ENCODE measurements around the gene USP22. TPM values are rescaled to one million over a fixed set of nuclear protein-coding genes. Genes with fewer than 3 reads are reported as not detected.

The USP22 gene
- total RNA-seq, 1 donor from 2014 or later, result 378 TPM

- FAIRE-seq (no peak), DNase-seq (ENCODE audit: low spot score in 2 of 2) (no peak)
These were observed 73.7 kb downstream of the USP22 start for GRCh38 chr17:20968913-20969616.

GRCh38 chr17:20967776-20968175 is 75.0 kb downstream of the USP22 start:
- no peak for FAIRE-seq
- no peak for DNase-seq (ENCODE audit: low spot score in 2 of 2)

- FAIRE-seq (no peak), DNase-seq (ENCODE audit: low spot score in 2 of 2) (no peak)
These were observed 75.9 kb downstream of the USP22 start for GRCh38 chr17:20966870-20967269.

- DNase-seq (ENCODE audit: low spot score in 2 of 2), result no peak
- no peak for FAIRE-seq
These were observed 77.3 kb downstream of the USP22 start for GRCh38 chr17:20965492-20965891.

- FAIRE-seq, result no peak
- no peak for DNase-seq (ENCODE audit: low spot score in 2 of 2)
These were observed 81.2 kb downstream of the USP22 start for GRCh38 chr17:20961586-20961985.

GRCh38 chr17:20960871-20961270 is 81.9 kb downstream of the USP22 start:
- no peak for DNase-seq (ENCODE audit: low spot score in 2 of 2)
- FAIRE-seq, result no peak

- no peak for DNase-seq (ENCODE audit: low spot score in 2 of 2)
These were observed 87.1 kb downstream of the USP22 start for GRCh38 chr17:20955427-20956323.

GRCh38 chr17:20954794-20955193 is 88.0 kb downstream of the USP22 start:
- no peak for DNase-seq (ENCODE audit: low spot score in 2 of 2)
- FAIRE-seq, result no peak

More at GRCh38 chr17:20955427-20956323, 87.1 kb downstream of the USP22 start:
- FAIRE-seq, result no peak

- DNase-seq (ENCODE audit: low spot score in 2 of 2) (no peak), FAIRE-seq (no peak)
These were observed 90.6 kb downstream of the USP22 start for GRCh38 chr17:20952183-20952582.

Small RNAs within 50 kb of the gene (small RNA-seq; reads per million reads assigned to genes)
- gene AC087393.1, result not detected

Other genes starting within 250 kb of the USP22 start
- 11.4 TPM for gene DHRS7B, start 84.0 kb upstream of the USP22 start, total RNA-seq
- 11.0 TPM for gene TMEM11, start 171.2 kb upstream of the USP22 start, total RNA-seq
- gene NATD1, start 210.4 kb upstream of the USP22 start, total RNA-seq, result 1.6 TPM
- 2.0 TPM for gene MAP2K3, start 241.7 kb upstream of the USP22 start, total RNA-seq